Neural crest cell (in vitro differentiated cells): ENCODE measurements around the gene ELOVL5. TPM values are rescaled to one million over a fixed set of nuclear protein-coding genes. Genes with fewer than 3 reads are reported as not detected.
"Not testable (repeated sequence)": the region's sequence is repeated elsewhere in the genome, so short reads cannot be mapped to it uniquely, and the experiment has no call there.

Experiments
- DNase-seq: peaks from one replicate; pipeline ENCODE4 v3.0.0; 2021; ENCODE audit warnings: low read depth, mixed read lengths, low spot score
- H3K27ac Mint-ChIP-seq: one replicate; pipeline ENCODE4 v1.8.0; 2021; ENCODE audit warnings: mild to moderate bottlenecking, mixed read lengths; ENCODE audit not compliant: unreplicated experiment
- H3K27me3 Mint-ChIP-seq: 2 replicates; pipeline ENCODE4 v1.8.0; 2021; ENCODE audit warnings: low read depth, mild to moderate bottlenecking, mixed read lengths
- H3K36me3 Mint-ChIP-seq: 2 replicates; pipeline ENCODE4 v1.8.0; 2021; ENCODE audit warnings: low read depth, mild to moderate bottlenecking, mixed read lengths
- H3K4me1 Mint-ChIP-seq: 2 replicates; pipeline ENCODE4 v1.8.0; 2021; ENCODE audit warnings: mixed read lengths
- H3K4me3 Mint-ChIP-seq: one replicate; pipeline ENCODE4 v1.8.0; 2021; ENCODE audit warnings: mild to moderate bottlenecking, mixed read lengths
- H3K9me3 Mint-ChIP-seq: 2 replicates; pipeline ENCODE4 v1.8.0; 2021; ENCODE audit warnings: mixed read lengths
- total RNA-seq: library from RNA; stranded (reverse); gene quantifications from 2 replicates; pipeline ENCODE4 v1.2.1, GENCODE V29; 2021
- TF ChIP-seq, protein P1 (sequence below): fragments of 200-600 bp; sonication (generic); conservative IDR thresholded peaks from 2 replicates; pipeline ENCODE4 v1.5.0; 2021; ENCODE audit warnings: antibody characterized with exemption, mild to moderate bottlenecking

The ELOVL5 gene
- total RNA-seq, 1 donor from 2014 or later, result 152 TPM

GRCh38 chr6:53309059-53309900 lies 39.5 kb downstream of the ELOVL5 start:
- Mint-ChIP-seq H3K27ac (no peak overlapping the region), H3K4me3 (no peak overlapping the region), H3K9me3 (no peaks in the 10 kb centered on the region), H3K36me3 (peaks cover 12% of the 10 kb centered on the region), H3K4me1 (peaks cover 39% of the 10 kb centered on the region), H3K27me3 (no peaks in the 10 kb centered on the region)
- TF ChIP-seq, protein P1, sequence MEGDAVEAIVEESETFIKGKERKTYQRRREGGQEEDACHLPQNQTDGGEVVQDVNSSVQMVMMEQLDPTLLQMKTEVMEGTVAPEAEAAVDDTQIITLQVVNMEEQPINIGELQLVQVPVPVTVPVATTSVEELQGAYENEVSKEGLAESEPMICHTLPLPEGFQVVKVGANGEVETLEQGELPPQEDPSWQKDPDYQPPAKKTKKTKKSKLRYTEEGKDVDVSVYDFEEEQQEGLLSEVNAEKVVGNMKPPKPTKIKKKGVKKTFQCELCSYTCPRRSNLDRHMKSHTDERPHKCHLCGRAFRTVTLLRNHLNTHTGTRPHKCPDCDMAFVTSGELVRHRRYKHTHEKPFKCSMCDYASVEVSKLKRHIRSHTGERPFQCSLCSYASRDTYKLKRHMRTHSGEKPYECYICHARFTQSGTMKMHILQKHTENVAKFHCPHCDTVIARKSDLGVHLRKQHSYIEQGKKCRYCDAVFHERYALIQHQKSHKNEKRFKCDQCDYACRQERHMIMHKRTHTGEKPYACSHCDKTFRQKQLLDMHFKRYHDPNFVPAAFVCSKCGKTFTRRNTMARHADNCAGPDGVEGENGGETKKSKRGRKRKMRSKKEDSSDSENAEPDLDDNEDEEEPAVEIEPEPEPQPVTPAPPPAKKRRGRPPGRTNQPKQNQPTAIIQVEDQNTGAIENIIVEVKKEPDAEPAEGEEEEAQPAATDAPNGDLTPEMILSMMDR, result no peak
- DNase-seq, result no peak

DNA sequence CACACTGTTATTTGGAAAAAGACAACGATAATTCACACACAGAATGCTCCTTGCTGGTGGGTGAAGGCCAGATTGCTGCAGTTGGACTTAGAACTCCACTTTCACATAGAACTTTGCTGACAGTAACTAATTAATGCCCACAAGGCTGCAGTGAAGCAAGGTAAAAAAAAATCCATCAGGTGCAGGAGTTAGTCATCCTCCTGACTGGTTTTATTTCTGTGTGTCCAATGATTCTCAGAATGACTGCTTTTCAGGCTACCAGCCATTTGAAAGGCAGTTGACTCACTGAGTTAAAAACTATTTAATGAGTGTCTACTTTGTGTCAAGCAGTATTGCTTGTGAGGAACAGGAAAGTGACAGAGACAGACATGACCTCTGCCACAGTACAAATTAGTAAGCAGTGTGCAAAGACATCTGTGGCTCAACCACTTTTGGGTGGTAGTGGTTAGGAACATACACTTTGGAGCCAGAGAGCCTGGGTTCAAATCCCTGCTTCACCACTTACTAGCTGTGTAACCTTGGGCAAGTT lies 41.9 kb downstream of the ELOVL5 start:
- no peak for DNase-seq
- Mint-ChIP-seq H3K36me3 (peaks cover 12% of the 10 kb centered on the region), H3K4me1 (peaks cover 48% of the 10 kb centered on the region), H3K9me3 (no peaks in the 10 kb centered on the region), H3K27ac (no peak overlapping the region), H3K4me3 (no peak overlapping the region), H3K27me3 (no peaks in the 10 kb centered on the region)
- TF ChIP-seq, protein P1, result no peak

DNA sequence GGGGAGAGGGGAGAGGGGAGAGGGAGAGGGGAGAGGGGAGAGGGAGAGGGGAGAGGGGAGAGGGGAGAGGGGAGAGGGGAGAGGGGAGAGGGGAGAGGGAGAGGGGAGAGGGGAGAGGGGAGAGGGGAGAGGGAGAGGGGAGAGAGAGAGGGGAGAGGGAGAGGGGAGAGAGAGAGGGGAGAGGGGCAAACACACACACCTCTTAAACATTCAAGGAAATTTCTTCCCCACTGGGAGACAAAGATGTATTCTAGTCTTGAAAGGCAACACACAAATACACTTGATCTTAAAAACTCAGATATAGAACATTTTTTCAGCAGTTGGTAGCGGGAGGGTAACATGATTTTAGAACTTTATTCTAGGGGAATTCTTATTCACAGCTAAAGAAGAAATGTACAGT lies 42.5 kb downstream of the ELOVL5 start:
- not testable (repeated sequence) for H3K27ac Mint-ChIP-seq, H3K4me3 Mint-ChIP-seq, DNase-seq, H3K9me3 Mint-ChIP-seq, H3K27me3 Mint-ChIP-seq
- H3K36me3 Mint-ChIP-seq, result peaks cover 12% of the 10 kb centered on the region
- H3K4me1 Mint-ChIP-seq, result peaks cover 51% of the 10 kb centered on the region

GRCh38 chr6:53305506-53306005 lies 43.2 kb downstream of the ELOVL5 start:
- not testable (repeated sequence) for DNase-seq, H3K36me3 Mint-ChIP-seq, H3K27ac Mint-ChIP-seq, H3K27me3 Mint-ChIP-seq, H3K4me3 Mint-ChIP-seq, H3K9me3 Mint-ChIP-seq
- peaks cover 53% of the 10 kb centered on the region for H3K4me1 Mint-ChIP-seq

DNA sequence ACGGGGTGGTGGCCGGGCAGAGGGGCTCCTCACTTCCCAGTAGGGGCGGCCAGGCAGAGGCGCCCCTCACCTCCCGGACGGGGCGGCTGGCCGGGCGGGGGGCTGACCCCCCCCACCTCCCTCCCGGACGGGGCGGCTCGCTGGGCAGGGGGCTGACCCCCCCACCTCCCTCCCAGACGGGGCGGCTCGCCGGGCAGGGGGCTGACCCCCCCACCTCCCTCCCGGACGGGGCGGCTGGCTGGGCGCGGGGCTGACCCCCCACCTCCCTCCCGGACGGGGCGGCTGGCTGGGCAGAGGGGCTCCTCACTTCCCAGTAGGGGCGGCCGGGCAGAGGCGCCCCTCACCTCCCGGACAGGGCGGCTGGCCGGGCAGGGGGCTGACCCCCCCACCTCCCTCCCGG lies 43.8 kb downstream of the ELOVL5 start:
- peaks cover 56% of the 10 kb centered on the region for H3K4me1 Mint-ChIP-seq
- H3K27me3 Mint-ChIP-seq, H3K4me3 Mint-ChIP-seq: not testable (repeated sequence)

DNA sequence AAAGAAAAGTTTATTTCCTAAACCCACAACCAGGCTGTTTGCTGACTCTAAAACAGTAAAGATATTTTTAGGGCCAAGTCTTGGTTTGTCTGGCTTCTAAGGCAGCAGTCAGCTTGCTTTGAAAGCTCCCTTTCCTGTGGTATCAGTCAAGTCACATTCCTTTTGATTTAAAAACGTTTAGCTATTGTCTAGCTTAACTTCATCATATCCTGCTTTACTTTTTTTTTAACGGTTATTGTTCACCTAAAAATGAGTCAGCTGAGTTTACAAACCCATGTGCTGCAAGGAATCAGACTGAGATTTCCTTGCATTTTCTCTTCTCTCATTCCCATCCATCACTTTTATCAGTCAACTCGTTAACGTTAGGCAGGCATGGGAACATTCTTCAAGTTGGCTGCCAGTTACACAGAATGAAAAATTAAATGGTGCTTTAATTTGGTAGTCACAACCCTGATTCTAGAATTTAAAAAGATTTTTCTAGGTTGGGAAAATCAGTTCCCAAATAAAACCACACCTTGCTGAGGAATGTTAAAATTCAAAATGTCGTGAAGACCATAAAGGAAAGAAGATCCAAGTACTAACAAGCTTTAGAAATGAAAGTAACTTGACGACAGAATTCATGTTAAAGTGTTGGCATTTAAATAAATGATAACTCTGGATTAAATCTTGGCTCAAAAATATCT lies 45.9 kb downstream of the ELOVL5 start:
- Mint-ChIP-seq H3K4me1 (peaks cover 66% of the 10 kb centered on the region), H3K27me3 (no peaks in the 10 kb centered on the region), H3K4me3 (no peak overlapping the region), H3K36me3 (peaks cover 10% of the 10 kb centered on the region), H3K9me3 (no peaks in the 10 kb centered on the region), H3K27ac (no peak overlapping the region)
- no peak for DNase-seq
- TF ChIP-seq, protein P1, result no peak

More for the DNA sequence above, 43.8 kb downstream of the ELOVL5 start:
- not testable (repeated sequence) for H3K36me3 Mint-ChIP-seq, H3K27ac Mint-ChIP-seq, H3K9me3 Mint-ChIP-seq, DNase-seq
